ENCODE results near the gene OGDHL.
"Not testable (repeated sequence)": the region's sequence is repeated elsewhere in the genome, so short reads cannot be mapped to it uniquely, and the experiment has no call there.

The OGDHL gene

GRCh38 chr10:49754951-49755350 lies 7.2 kb downstream of the OGDHL start:
- DNase-seq: not testable (repeated sequence)

DNA sequence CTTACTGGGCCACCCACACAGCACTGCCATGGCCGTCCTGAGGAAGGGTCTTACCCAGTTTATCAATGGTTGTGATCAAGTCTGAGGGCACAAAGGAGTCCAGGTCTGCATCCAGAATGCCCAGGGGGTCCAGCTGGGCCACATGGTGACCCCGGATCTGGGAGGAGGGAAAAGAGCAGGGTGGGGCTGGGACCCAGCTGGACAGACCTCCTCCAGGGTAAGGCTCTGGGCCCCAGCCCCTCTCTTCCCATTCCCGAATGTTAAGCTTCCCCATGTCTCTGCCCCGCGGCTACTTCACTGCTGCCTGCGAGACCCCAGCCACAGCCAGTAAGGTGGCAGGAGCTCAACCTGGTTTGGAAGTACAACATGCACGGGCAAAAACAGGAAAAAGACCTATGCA lies 9.5 kb downstream of the OGDHL start:
- DNase-seq: no peak

- DNase-seq: no peak
These were observed 10.2 kb downstream of the OGDHL start for GRCh38 chr10:49751636-49752510.

DNA sequence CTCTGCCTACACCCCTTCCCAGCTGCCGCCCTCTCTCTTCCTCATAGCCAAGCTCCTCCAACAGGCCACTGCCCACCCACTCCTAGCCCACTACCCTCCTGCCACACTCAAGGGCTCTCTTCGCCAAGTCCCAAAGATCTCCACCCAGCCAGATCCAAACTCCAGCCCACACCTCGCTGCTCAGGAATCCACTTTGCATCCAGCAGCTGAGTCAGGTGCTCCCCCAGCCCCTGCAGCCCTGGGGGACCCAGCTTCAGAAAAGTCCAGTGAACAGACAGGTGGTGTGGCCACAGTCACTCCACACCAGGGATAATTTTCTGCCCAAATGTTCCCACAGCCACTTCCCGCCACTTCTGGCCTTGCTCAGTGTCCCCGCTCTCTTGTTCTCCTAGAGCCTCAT lies 10.9 kb downstream of the OGDHL start:
- DNase-seq: no peak

- no peak for DNase-seq
These were observed 11.6 kb downstream of the OGDHL start for GRCh38 chr10:49750546-49750945.

- DNase-seq: no peak
These were observed 12.3 kb downstream of the OGDHL start for GRCh38 chr10:49749556-49750491.

DNA sequence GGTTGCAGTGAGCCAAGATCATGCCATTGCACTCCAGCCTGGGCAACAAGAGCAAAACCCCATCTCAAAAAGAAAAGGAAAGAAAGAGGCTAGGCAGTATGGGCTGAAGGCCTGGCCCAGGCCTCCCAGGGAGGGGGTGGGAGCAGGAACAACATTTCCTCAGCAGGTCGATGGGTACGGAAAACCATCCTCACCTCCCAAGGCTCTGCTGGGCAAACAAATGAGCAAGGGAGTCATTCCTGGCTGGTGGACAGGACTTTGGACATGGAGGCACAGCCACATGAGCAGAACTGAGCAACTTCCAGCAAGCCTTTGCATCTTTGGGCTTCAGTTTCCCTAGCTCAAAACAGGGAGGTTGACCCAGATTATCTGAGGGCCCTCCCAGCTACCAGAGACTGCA lies 13.0 kb downstream of the OGDHL start:
- DNase-seq: no peak

GRCh38 chr10:49748006-49748405 lies 14.1 kb downstream of the OGDHL start:
- DNase-seq: no peak

- DNase-seq: no peak
These were observed 14.8 kb downstream of the OGDHL start for GRCh38 chr10:49747303-49747646.

DNA sequence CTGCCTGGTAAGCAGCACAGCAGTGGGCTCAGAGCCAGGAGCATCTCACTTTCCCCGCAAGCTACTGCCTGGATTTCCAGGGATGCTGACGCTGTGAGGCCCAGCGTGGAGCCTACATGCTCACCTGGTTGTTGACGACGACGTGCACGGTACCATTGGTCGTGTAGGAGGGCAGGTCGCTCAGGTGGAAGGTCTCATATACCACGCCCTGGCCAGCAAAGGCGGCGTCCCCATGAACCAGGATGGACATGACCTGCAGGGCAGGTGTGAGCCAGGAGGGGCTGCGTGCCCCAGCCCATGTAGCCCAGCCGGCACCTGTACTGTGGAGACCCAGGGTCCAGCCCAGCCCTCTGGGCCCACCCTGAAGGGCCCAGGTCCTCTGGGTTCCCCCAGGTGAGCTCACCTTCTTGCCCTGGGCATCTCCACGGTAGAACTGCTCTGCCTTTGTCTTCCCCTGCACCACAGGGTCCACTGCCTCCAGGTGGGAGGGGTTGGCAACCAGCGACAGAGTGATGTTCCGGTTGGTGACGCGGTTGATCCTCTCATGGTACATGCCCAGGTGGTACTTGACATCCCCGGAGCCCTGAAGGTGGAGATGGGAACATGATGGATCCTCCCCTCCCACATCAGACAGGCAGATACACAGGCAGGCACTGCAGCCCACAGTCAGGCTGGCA lies 15.4 kb downstream of the OGDHL start:
- DNase-seq: no peak

DNA sequence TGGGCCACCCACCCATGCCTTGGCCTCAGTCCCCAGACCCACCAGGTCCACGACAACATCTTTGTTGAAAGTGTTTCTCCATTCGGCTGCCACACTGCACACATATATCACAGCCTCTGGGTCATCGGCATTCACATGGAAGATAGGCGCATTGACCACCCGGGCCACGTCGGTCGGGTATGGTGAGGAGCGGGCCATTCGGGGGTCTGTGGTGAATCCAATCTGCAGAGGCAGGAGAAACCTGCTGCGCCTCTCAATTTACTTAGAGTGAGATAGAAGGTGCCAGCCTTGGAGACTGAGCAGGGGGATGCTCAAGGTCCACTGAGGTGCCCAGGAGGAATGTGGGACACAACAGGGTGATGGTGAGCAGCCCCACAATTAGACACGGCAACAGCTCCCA lies 16.4 kb downstream of the OGDHL start:
- DNase-seq: no peak

DNA sequence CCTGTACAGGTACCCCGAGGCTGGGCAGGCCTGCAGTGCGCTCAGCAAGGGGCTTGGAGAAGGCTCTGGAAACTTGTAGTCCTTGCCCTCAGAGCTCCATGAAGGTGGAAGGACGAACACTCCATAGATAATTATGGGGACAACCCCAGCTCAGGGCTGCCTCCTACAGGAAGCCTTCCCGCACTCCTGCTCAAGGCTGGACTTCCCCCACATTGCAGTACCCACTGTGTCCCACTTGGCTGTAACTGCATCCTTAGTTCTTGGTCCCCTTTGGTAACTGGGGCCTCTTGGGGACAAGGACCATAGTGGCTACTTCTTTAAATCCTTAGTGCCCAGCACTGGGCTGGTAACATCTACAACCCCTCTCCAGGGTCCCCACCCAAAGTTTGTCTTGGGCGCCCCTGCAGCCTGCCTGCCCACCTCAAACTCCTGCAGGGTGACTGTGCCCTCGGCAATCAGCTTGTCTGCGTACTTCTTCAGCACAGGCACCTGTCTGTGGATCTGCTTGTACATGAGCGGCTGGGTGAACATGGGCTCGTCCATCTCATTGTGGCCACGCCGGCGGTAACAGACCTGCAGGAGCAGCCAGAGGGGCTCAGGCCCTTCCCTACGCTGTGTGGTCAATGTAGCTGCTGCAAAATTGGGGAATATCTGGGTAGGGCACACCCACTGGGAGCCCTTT lies 17.1 kb downstream of the OGDHL start:
- DNase-seq: no peak

DNA sequence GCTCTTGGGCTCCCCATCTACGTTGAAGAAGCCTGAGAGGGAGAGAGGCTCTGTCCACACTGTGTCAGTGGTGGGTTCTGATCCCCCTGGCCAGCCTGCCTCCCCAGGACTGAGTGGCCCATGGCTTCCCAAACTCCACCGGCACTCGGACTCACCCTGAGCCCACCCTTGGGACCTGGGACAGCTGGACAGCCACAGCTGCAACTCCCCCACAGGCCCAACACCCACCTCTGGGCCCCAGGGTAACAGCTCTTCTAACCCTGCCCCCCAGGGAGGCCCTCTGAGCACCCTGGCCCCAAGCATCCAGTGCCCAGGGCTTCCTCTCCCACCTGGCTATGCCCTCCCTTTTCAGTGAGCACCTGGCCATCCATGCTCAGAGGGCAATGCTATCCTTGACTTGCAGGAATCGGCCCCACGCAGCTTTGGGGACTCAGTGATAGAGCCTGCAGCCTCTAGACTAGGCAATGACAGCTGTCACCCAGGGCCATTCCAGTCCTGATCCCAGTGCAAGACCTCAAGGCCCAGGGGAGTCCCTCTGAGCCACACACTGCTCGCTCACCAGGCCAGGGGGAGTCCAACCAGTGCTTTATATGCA lies 17.9 kb downstream of the OGDHL start:
- no peak for DNase-seq

- DNase-seq: no peak
These were observed 18.6 kb downstream of the OGDHL start for GRCh38 chr10:49743464-49744075.

DNA sequence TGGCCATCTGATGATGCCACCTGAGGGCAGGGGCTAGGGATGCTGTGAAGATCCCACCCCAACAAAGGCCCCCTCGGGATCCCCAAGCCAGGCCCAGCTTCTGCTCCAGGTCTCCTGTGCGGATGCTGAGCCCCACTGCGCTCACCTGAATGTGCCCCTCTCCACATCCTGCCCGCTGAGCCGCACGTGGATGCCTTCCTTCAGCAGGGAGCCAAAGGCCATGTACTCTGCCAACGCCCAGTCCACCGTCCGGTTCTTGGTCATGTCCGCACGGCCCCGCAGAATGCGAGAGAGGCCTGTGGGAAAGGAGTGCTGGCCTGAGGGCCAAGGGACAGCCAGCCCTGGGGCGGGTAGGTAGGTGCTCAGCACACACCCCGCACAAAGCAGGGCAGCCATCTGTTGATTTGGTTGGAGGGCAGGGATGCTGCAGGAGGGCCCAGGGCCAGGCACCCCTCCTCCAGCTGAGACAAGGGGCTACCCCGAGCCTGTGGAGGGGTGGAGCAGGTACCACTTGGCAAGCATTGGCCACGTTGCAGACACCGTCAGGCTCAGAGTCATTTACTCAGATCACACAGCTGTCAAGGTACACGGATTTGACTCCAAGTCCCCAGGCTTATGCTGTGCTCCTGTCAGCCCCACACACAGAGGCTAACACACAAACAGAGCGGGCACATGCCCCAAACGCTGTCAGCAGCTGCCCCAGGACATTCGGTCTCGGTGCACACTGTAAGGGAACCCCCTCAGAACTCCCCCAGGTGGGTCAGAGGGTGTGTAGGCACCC lies 19.2 kb downstream of the OGDHL start:
- DNase-seq: no peak

- no peak for DNase-seq
These were observed 20.8 kb downstream of the OGDHL start for GRCh38 chr10:49741108-49741995.

GRCh38 chr10:49740346-49741107 lies 21.6 kb downstream of the OGDHL start:
- DNase-seq: no peak

DNA sequence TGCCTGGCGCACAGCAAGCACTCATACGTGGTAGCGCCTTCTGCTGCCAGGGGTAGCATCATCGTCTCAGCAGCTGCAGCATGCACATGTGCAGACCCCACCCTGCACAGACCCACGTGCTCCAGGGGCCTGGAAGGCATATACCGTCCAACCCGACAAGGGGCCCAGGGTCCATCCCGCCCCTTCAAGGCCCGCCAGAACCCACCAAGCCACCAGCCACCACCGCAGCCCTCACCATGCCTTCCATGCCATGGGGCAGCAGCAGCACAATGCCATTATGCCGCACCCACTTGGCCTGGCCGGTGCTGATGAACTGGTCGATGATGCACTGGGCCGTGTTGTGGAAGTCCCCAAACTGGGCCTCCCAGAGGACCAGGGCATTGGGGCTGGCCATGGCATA lies 22.7 kb downstream of the OGDHL start:
- no peak for DNase-seq
